Measurements from ENCODE around the gene GSE1.

The GSE1 gene

GRCh38 chr16:85616607-85617321 lies 3.6 kb downstream of the GSE1 start:
- no peak for DNase-seq (ENCODE audit: low read depth, low spot score)

- DNase-seq (ENCODE audit: low read depth, low spot score): no peak
Measured at GRCh38 chr16:85617948-85618347, 4.8 kb downstream of the GSE1 start.

GRCh38 chr16:85618521-85618920 lies 5.4 kb downstream of the GSE1 start:
- DNase-seq (ENCODE audit: low read depth, low spot score): no peak

- DNase-seq (ENCODE audit: low read depth, low spot score): no peak
Measured at GRCh38 chr16:85619101-85619891, 6.2 kb downstream of the GSE1 start.

DNA sequence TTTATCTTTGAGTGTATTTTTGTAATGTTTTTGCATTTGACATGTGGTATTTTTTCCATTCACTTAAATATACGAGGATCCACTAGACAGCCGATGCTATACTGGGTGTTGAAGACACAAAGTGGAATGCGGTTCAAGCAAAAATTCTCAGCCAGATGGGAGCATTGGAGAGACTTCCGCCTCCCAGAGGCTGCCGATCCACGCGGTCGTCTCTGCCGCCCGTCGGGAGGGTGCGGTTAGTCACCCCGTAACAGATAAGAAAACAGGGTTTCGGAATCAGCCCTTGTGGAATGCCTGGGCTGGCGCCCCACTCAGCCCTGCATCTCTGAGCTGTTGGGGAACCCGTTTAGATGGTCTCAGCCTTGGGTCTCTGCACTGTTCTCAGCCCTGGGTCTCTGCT lies 7.3 kb downstream of the GSE1 start:
- DNase-seq (ENCODE audit: low read depth, low spot score): no peak

DNA sequence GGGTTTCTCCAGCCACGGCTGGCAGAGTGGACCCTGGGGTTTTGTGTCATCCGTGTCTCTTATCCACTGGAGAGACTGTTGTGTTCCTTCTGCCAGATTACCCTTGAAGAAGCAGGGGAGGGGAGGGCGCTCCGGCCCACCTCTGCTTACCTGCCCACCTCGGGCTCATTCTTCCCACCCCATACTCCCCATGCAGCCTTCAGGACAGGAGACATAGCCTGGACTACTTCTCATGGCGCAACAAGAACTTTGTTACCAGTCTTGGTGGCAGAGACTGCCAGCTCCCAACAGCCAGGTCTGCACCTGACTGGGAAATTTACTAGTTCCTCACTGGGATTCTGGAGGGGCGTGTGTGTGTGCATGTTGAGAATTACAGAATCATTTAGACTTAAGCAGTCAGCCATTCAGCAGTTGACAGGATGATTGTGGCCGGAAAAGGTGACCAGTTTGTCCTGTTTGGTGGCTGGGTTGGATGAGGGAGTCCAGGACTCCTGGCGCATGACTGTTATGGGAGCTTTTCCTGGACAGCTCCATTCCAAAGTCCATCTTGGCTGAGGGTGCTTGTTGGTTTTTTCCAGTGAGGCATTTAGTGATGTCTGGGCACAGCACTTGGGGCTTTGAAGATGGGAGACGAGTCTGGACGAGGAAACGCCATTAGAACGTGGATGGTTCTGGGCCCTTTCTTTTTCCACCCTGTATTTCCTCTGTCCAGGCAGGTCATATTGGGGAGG lies 8.7 kb downstream of the GSE1 start:
- DNase-seq (ENCODE audit: low read depth, low spot score): no peak

- no peak for DNase-seq (ENCODE audit: low read depth, low spot score)
Measured at GRCh38 chr16:85622683-85623082, 9.6 kb downstream of the GSE1 start.

DNA sequence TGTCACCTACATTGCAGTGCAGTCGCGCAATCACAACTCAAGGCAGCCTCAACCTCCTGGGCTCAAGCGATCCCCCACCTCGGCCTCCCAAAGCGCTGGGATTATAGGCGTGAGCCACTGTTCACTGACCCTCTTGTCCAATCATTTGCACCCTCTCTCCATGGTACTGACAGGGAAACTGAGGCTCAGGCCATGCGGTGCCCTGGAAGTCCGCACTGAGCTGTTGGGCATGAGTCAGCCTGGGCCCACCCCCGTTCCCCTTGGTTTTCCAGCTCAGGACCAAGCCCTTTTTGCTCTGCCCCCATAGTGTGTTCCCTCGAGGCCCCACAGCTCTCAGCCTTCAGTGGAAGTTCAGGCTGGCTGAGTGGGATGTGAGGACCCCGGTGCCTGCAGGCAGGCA lies 10.1 kb downstream of the GSE1 start:
- no peak for DNase-seq (ENCODE audit: low read depth, low spot score)

GRCh38 chr16:85623997-85624601 lies 11.0 kb downstream of the GSE1 start:
- no peak for DNase-seq (ENCODE audit: low read depth, low spot score)

DNA sequence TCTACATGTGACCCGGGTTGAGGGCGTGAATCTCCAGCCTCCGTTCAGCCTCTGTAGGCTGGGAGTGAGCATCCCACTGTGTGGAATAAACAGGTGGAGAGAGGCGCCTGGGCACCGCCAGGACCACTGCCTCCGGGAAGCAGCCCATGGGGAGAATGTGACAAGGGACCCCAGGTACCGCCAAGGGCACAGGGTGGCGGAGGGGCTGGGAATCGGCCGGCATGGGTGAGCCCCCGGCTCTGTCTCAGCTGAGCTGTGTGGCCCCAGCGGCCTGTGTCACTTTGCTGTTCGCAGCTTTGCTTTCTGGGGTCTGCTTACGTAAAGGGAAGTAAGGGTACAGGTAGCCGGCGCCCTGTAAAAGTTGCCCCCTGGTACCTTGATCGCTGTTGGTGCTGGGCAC lies 11.5 kb downstream of the GSE1 start:
- no peak for DNase-seq (ENCODE audit: low read depth, low spot score)

- DNase-seq (ENCODE audit: low read depth, low spot score): no peak
Measured at GRCh38 chr16:85625053-85625452, 11.9 kb downstream of the GSE1 start.

- no peak for DNase-seq (ENCODE audit: low read depth, low spot score)
Measured at GRCh38 chr16:85625485-85626117, 12.5 kb downstream of the GSE1 start.

DNA sequence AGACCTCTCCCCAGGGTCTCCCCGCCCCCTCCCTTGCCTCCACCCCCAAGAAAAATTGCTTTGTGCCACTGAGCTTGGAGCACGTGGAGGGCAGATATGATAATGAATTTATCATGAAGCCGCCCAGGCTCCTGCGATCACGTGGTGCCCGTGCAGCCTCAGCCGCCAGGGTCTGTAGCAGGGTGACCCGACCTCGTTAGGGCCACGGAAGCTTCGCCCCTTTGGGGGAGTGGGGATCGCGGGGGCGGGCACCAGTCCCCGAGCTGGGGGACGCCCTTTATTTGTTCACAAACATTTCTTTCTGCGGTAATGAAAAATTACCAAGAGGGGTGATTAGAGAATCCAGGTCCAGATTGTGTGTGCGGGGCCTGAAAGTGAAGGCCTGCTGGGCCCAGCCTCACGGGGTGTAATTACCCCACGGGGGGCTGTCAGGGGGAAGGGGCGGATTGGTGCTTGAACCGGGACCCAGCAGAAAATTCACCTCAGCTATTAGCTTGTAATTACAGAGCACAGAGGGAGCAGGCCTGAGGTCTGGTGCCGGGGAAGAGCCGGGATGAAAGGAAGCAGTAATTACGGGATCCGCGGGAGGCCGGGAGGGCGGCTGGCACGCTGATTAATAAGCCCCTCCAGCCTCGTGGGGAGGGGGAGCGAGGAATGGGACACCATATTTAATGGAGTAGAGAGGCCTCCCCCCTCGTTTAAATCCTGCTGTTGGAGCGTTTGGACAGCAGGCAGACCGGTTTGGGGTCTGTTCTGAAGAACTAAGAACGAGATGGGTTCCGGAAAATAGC lies 13.3 kb downstream of the GSE1 start:
- no peak for DNase-seq (ENCODE audit: low read depth, low spot score)

- no peak for DNase-seq (ENCODE audit: low read depth, low spot score)
Measured at GRCh38 chr16:85627089-85627488, 14.0 kb downstream of the GSE1 start.

DNA sequence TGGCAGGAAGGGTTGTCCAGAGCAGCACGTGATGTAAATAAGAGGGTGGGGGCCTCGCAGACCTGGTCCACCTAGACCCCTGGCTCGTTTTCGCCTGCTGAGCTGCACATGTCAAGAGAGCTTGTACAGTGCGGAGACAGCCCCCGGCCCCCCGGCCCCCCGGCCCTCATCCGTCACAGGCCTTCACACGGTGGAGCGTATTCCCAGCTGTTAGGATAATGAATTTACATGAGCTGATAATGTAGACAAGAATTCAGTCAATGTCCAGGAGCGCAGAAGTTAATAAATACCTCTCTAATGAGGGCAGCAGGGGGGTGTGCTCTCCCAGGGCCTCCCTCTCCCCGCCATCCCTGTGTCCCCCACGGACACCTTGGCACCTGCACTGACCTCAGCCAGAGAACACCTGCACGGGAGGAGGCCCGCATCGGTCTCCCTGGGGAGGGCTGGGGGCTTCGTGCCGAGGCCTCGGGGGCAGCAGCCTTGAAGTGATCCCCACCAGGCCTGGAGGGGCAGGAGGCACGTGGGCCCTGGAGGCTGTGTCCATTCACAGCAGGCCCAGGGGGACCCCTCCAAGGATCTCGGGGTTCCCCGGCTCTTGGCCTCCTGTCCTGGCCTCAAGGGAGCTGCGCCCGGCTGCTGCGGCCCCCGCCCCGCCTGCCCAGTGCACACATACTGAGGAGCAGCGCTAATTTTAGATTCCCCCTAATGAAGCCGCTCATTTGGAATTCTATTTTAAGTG lies 14.6 kb downstream of the GSE1 start:
- DNase-seq (ENCODE audit: low read depth, low spot score): no peak

DNA sequence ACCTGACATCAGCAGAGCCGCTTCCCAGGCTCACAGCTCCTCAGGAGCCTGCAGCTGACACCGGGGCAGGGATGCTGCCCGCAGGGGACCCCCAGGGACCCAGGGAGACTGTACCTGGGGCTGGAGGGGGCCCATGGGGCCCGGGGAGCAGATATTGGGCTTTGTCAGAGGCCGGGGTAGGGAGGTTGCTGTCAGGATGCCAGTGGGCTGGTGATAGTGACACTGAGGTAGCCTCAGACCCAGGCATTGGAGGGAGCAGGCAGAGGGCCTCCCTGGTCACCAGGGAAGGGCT lies 15.1 kb downstream of the GSE1 start:
- no peak for DNase-seq (ENCODE audit: low read depth, low spot score)

- DNase-seq (ENCODE audit: low read depth, low spot score): no peak
Measured at GRCh38 chr16:85628645-85629044, 15.5 kb downstream of the GSE1 start.

GRCh38 chr16:85629326-85629725 lies 16.2 kb downstream of the GSE1 start:
- DNase-seq (ENCODE audit: low read depth, low spot score): no peak

DNA sequence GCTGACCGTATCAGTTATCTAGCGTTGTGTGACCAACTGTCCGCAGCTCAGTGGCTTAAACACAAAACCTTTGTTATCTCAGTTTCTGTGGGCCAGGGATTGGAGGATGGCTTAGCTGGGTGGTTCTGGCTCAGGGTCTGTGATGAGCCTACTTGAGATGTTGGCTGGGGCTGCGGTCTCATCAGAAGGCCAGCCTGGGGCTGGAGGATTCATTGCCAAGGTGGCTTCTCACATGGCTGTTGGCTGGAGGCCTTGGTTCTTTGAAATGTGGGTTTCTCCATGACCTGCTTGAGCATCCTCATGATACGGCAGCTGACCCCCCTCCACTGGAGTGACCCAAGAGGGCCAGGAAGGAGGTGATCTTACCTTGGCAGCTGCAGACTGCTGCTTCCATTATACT lies 16.7 kb downstream of the GSE1 start:
- no peak for DNase-seq (ENCODE audit: low read depth, low spot score)

GRCh38 chr16:85631230-85631629 lies 18.1 kb downstream of the GSE1 start:
- no peak for DNase-seq (ENCODE audit: low read depth, low spot score)

Data from activated CD4-positive, CD25-positive, alpha-beta regulatory T cell treated with anti-CD3 and anti-CD28 coated beads, Interleukin-2, amount 50 U/mL, for 16 hours (primary cell).